MM.1S (cell line): ENCODE results near the gene TSPAN5.

Experiments
- EZH2 ChIP-seq: fragments of 300-600 bp; sonication (generic); optimal IDR thresholded peaks from 2 replicates; pipeline ENCODE3; 2017; ENCODE audit warnings: low read depth, mild to moderate bottlenecking, antibody characterized with exemption, low read length, mixed read lengths
- EZH2phosphoT487 ChIP-seq: fragments of 300-600 bp; sonication (generic); IDR thresholded peaks from 2 replicates; pipeline ENCODE4 v1.6.1; 2018; ENCODE audit warnings: antibody characterized with exemption, low read length
- TF ChIP-seq, protein P1 (sequence below): fragments of 300-600 bp; sonication (generic); IDR thresholded peaks from 2 replicates; pipeline ENCODE4 v1.5.1; 2016; ENCODE audit warnings: antibody characterized with exemption, low read length, mixed read lengths

DNA sequence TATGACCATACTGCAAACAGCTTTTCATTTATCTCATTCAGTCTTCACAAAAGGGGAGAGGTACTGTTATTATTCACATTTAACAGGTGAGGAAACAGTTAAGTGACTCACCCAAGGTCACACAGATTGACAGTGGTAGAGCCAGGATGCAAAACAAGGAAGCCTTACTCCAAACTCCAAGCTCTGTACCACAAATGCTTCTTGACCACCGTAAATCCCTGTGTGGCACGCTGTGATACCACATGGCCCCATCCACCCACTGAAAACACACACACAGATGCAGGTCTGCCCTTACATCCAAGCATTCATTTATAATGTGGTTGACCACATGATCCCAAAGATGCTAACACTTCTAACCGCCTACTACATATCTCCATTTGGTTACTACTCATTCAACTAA lies 129.5 kb downstream of the TSPAN5 start:
- TF ChIP-seq, protein P1, sequence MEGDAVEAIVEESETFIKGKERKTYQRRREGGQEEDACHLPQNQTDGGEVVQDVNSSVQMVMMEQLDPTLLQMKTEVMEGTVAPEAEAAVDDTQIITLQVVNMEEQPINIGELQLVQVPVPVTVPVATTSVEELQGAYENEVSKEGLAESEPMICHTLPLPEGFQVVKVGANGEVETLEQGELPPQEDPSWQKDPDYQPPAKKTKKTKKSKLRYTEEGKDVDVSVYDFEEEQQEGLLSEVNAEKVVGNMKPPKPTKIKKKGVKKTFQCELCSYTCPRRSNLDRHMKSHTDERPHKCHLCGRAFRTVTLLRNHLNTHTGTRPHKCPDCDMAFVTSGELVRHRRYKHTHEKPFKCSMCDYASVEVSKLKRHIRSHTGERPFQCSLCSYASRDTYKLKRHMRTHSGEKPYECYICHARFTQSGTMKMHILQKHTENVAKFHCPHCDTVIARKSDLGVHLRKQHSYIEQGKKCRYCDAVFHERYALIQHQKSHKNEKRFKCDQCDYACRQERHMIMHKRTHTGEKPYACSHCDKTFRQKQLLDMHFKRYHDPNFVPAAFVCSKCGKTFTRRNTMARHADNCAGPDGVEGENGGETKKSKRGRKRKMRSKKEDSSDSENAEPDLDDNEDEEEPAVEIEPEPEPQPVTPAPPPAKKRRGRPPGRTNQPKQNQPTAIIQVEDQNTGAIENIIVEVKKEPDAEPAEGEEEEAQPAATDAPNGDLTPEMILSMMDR, result no peak
- TF ChIP-seq EZH2phosphoT487, result no peak
- no peak for TF ChIP-seq EZH2
